GM12878 (cell line): ENCODE results near the gene PPP1R12B. TPM values are rescaled to one million over a fixed set of nuclear protein-coding genes. Genes with fewer than 3 reads are reported as not detected.
"Not testable (repeated sequence)": the region's sequence is repeated elsewhere in the genome, so short reads cannot be mapped to it uniquely, and the experiment has no call there.

ENCODE experiments used
- ATAC-seq: fragments of 200-7000 bp; cut with Tn5 transposase; 3 replicates; pipeline ENCODE4 v1.9.1; 2020; ENCODE audit warnings: mild to moderate bottlenecking, moderate library complexity
- BruUV-seq: library from RNA; stranded (reverse); fragments of 400-500 nt; replicated peaks from 2 replicates; lab custom pipeline; 2021; lab: Mats Ljungman, UMichigan
- CTCF ChIA-PET: fragments of 300-600 bp; sonication (Branson Sonifier 250); formaldehyde crosslinking; extraction: SDS; loops from one replicate; lab custom pipeline; 2021; ENCODE audit warnings: inconsistent platforms; lab: Yijun Ruan, JAX
- POLR2A ChIA-PET: fragments of 350-600 bp; formaldehyde crosslinking; extraction: SDS; loops from one replicate; lab custom pipeline; 2021; ENCODE audit warnings: inconsistent platforms; lab: Charles Lee
- RAD21 ChIA-PET: fragments of 300-600 bp; sonication (Branson Sonifier 250); formaldehyde crosslinking; loops from one replicate; lab custom pipeline; 2023; ENCODE audit warnings: antibody characterized with exemption; ENCODE audit not compliant: unreplicated experiment; lab: Charles Lee
- SMC1A ChIA-PET: fragments of 300-600 bp; sonication (Branson Sonifier 250); formaldehyde crosslinking; loops from one replicate; lab custom pipeline; 2023; ENCODE audit not compliant: unreplicated experiment, uncharacterized antibody; lab: Charles Lee
- DNase-seq: peaks from one replicate; pipeline ENCODE4 v3.0.0-alpha.2; 2011; ENCODE audit warnings: low read depth, low spot score
- FAIRE-seq: peaks from 3 replicates; lab custom pipeline; 2011; peaks lifted over from hg19 to GRCh38; lab: Jason Lieb, UNC
- H2AFZ ChIP-seq: 2 replicates; pipeline ENCODE4 v1.6.0; 2011; ENCODE audit warnings: low read depth, low read length, control low read depth; ENCODE audit not compliant: control insufficient read depth
- H3K27ac ChIP-seq: 2 replicates; pipeline ENCODE4 v1.5.1; 2011; ENCODE audit warnings: control low read depth; ENCODE audit not compliant: control insufficient read depth, insufficient read depth
- H3K27me3 ChIP-seq, 2 experiments: replicated peaks in 1 of 2; 2 replicates each; pipeline versions ENCODE4 v1.6.0 to v1.6.1; 2011; ENCODE audit warnings: low read length in 1 of 2; ENCODE audit not compliant: control insufficient read depth in 2 of 2, insufficient read depth in 2 of 2
- H3K36me3 ChIP-seq, 2 experiments: 2 replicates each; pipeline ENCODE4 v1.5.1; 2011; ENCODE audit warnings: low read length in 1 of 2; ENCODE audit not compliant: control insufficient read depth in 2 of 2, insufficient read depth in 2 of 2
- H3K4me1 ChIP-seq: 2 replicates; pipeline ENCODE4 v1.6.1; 2011; ENCODE audit warnings: mild to moderate bottlenecking, low read length, moderate library complexity, mixed read lengths; ENCODE audit not compliant: control insufficient read depth, insufficient read depth
- H3K4me2 ChIP-seq: 2 replicates; pipeline ENCODE4 v1.6.0; 2011; ENCODE audit warnings: control low read depth; ENCODE audit not compliant: control insufficient read depth, insufficient read depth
- H3K4me3 ChIP-seq: fragments of 200-600 bp; sonication (generic); 2 replicates; pipeline ENCODE4 v1.5.1; 2016
- H3K79me2 ChIP-seq: 2 replicates; pipeline ENCODE4 v1.6.0; 2011; ENCODE audit warnings: low read length; ENCODE audit not compliant: control insufficient read depth, insufficient read depth
- H3K9ac ChIP-seq: 2 replicates; pipeline ENCODE4 v1.8.0; 2011; ENCODE audit warnings: low read length, control low read depth, mixed read lengths; ENCODE audit not compliant: control insufficient read depth, insufficient read depth
- H3K9me3 ChIP-seq: replicated peaks from 3 replicates; pipeline ENCODE4 v1.5.1; 2011; ENCODE audit warnings: mild to moderate bottlenecking, low read length; ENCODE audit not compliant: control insufficient read depth, insufficient read depth
- H4K20me1 ChIP-seq: 2 replicates; pipeline ENCODE4 v1.6.0; 2011; ENCODE audit not compliant: control insufficient read depth, insufficient read depth
- WGBS: methylation state at CpG from one replicate; pipeline ENCODE4 v1.1.6; 2016; ENCODE audit warnings: low lambda C conversion rate; ENCODE audit not compliant: insufficient replicate concordance, insufficient coverage; ENCODE audit errors: missing lambda C conversion rate; 5-methylcytosine and 5-hydroxymethylcytosine counted together
- in situ Hi-C: fragments of 300-500 bp; cut with MboI; formaldehyde crosslinking; loops from 9 replicates; pipeline ENCODE4 v1.14.3; 2018; ENCODE audit warnings: mixed read lengths
- intact Hi-C: fragments of 100-400 bp; cut with micrococcal nuclease; formaldehyde crosslinking; loops from one replicate; pipeline ENCODE4 v1.14.2; 2022; ENCODE audit not compliant: unreplicated experiment
- polyA plus RNA-seq, 11 experiments: library from polyadenylated mRNA; depleted of rRNA in 4 of 11; unstranded in 6 of 11; stranded (reverse) in 5 of 11; fragments of >200 nt; fragmentation: Nextera tagmentation in 4 of 11; fragmentation: Illumina TruSeq in 1 of 11; extraction: Ambion mirVana in 4 of 11; extraction: Trizol in 1 of 11; gene quantifications; 1 replicate in 1 of 11; 2 replicates in 10 of 11; pipeline versions ENCODE4 v1.2.1 to v1.2.3, GENCODE V29; 2011 to 2016; ENCODE audit warnings: inconsistent platforms in 2 of 11, missing spikeins in 2 of 11, low read depth in 1 of 11
- total RNA-seq, 4 experiments: library from RNA; depleted of rRNA in 3 of 4; stranded (reverse); fragments of >200 nt in 3 of 4; fragmentation: Illumina TruSeq in 1 of 4; extraction: Trizol in 1 of 4; gene quantifications; 2 replicates each; pipeline versions ENCODE4 v1.2.1 to v1.2.3, GENCODE V29; 2013 to 2021

PPP1R12B gene
- total and polyA plus RNA-seq, 10 of the 15 experiments (the other 5 are each of a cell fraction or from before 2014, with no cell fraction given) = 0.29 to 9.4 (median 4.7) TPM

DNA sequence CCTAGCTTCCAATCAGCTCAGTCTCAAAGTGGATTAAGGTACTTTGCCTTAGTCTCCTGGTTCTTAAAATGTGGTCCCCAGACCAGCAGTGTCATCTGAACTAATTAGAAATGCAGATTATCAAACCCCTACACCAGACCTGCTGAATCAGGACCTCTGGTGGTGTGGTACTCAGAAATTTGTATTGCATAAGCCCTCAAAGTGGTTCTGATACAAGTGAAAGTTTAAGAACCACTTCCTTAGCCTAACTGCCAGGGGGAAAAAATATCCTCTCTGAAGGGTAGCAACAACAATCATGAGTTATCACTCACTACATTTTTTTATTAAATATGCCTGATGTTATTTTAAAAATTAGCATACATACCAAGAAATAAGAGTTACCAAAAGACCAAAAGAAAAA is 131.2 kb downstream of the PPP1R12B start:
- SMC1A ChIA-PET = interaction anchor here (1.0 to 1.3 kb wide), 2 partner anchors 11 to 16 kb away, joined by 3 read pairs; no protein-coding TSS in a partner anchor
- H3K36me3 ChIP-seq, H3K4me1 ChIP-seq, H3K27ac ChIP-seq, DNase-seq, H3K4me2 ChIP-seq, H4K20me1 ChIP-seq, H3K4me3 ChIP-seq, H3K27me3 ChIP-seq, CTCF ChIA-PET, intact Hi-C loops, H2AFZ ChIP-seq, H3K79me2 ChIP-seq, RAD21 ChIA-PET, POLR2A ChIA-PET, BruUV-seq, H3K9me3 ChIP-seq, H3K9ac ChIP-seq, in situ Hi-C loops, ATAC-seq: not testable (repeated sequence)
- peak; percentile 38 for FAIRE-seq

GRCh38 chr1:202480640-202481039 is 132.1 kb downstream of the PPP1R12B start:
- H3K79me2 ChIP-seq, H2AFZ ChIP-seq, ATAC-seq, H3K36me3 ChIP-seq, H3K9me3 ChIP-seq, SMC1A ChIA-PET, BruUV-seq, in situ Hi-C loops, CTCF ChIA-PET, H3K27ac ChIP-seq, H3K4me3 ChIP-seq, H4K20me1 ChIP-seq, H3K9ac ChIP-seq, DNase-seq, POLR2A ChIA-PET, intact Hi-C loops, H3K27me3 ChIP-seq, FAIRE-seq, H3K4me2 ChIP-seq: not testable (repeated sequence)
- RAD21 ChIA-PET = interaction anchor here (0.9 kb wide), 1 partner anchor 240 kb away, joined by 4 read pairs; no protein-coding TSS in a partner anchor
- H3K4me1 ChIP-seq = peaks cover 11% of the 10 kb centered on the region

GRCh38 chr1:202483362-202483761 is 134.9 kb downstream of the PPP1R12B start:
- BruUV-seq, H3K27ac ChIP-seq, H3K9me3 ChIP-seq, H4K20me1 ChIP-seq, DNase-seq, H3K4me3 ChIP-seq, FAIRE-seq, H3K79me2 ChIP-seq, H2AFZ ChIP-seq, in situ Hi-C loops, intact Hi-C loops, H3K27me3 ChIP-seq, H3K9ac ChIP-seq, H3K4me2 ChIP-seq, H3K36me3 ChIP-seq, RAD21 ChIA-PET: not testable (repeated sequence)
- ChIA-PET CTCF (interaction anchor here (1.5 to 2.3 kb wide), 2 partner anchors 14 to 88 kb away, joined by 3 to 9 read pairs; no protein-coding TSS in a partner anchor), POLR2A (interaction anchor here (0.7 kb wide), 1 partner anchor 156 kb away, joined by 4 read pairs; no protein-coding TSS in a partner anchor), SMC1A (interaction anchor here (1.2 to 1.8 kb wide), 3 partner anchors 90 to 139 kb away, joined by 3 to 5 read pairs (median 4); no protein-coding TSS in a partner anchor)
- 24% methylated on average over 2 of the region's 2 CpGs for WGBS
- peaks cover 13% of the 10 kb centered on the region for H3K4me1 ChIP-seq
- peak; percentile 19; the same call in 1 of the 3 replicates for ATAC-seq
